ENCODE measurements around the gene SESN2.

The SESN2 gene

DNA sequence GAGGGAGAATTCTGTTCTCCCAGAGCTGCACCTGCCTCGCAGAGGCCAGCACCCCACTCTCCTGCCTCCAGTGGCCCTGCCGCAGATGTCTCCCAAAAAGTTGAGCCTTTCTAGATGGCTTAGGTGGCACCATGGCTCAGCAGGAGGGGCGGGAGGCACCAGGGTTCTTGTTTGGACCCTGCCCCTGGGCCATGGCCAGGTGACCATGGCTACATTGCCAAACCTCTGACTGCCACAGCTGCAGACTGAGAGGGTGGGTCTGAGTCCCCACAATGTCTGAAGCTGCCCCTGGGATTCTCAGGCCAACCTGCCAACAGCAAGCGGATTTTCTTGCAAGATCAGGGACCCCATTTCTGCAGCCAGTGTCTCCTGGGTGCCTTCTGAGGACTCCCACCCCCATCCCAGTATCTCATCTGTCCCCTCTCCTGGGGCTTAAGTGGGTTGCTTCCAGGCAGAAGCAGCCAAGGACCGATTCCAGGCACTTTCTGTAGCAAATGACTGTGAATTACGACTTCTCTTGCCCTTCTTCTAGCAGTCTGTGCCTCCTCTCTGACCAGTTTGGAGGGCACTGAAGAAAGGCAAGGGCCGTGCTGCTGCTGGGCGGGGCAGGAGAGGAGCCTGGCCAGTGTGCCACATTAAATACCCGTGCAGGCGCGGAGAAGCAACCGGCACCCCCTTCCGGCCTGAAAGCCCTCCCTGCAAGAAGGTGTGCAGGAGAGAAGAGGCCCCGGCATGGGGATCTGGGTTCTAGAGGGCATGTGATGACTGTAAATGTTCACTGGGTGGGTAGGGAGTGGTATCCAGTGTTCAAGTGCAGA, 22.5 kb downstream of the SESN2 start:
- H3K4me1 ChIP-seq (ENCODE audit: insufficient read depth, poor library complexity, severe bottlenecking), result no peaks in the 10 kb centered on the region
- H3K9me3 ChIP-seq (ENCODE audit: severe bottlenecking), result no peaks in the 10 kb centered on the region
- TF ChIP-seq, protein P1, sequence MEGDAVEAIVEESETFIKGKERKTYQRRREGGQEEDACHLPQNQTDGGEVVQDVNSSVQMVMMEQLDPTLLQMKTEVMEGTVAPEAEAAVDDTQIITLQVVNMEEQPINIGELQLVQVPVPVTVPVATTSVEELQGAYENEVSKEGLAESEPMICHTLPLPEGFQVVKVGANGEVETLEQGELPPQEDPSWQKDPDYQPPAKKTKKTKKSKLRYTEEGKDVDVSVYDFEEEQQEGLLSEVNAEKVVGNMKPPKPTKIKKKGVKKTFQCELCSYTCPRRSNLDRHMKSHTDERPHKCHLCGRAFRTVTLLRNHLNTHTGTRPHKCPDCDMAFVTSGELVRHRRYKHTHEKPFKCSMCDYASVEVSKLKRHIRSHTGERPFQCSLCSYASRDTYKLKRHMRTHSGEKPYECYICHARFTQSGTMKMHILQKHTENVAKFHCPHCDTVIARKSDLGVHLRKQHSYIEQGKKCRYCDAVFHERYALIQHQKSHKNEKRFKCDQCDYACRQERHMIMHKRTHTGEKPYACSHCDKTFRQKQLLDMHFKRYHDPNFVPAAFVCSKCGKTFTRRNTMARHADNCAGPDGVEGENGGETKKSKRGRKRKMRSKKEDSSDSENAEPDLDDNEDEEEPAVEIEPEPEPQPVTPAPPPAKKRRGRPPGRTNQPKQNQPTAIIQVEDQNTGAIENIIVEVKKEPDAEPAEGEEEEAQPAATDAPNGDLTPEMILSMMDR (IDR thresholded peaks at IDR 0.05; ENCODE audit: poor library complexity, severe bottlenecking), result no peak
- DNase-seq (ENCODE audit: low spot score) (no peak), ATAC-seq (ENCODE audit: low read depth) (no peak)
- no peak overlapping the region for H3K4me3 ChIP-seq (ENCODE audit: severe bottlenecking)
- no peaks in the 10 kb centered on the region for H3K27me3 ChIP-seq (ENCODE audit: insufficient read depth, poor library complexity, severe bottlenecking)
- no peak overlapping the region for H3K27ac ChIP-seq (ENCODE audit: poor library complexity, severe bottlenecking)
- H3K36me3 ChIP-seq (ENCODE audit: low read depth), result peaks cover 51% of the 10 kb centered on the region

DNA sequence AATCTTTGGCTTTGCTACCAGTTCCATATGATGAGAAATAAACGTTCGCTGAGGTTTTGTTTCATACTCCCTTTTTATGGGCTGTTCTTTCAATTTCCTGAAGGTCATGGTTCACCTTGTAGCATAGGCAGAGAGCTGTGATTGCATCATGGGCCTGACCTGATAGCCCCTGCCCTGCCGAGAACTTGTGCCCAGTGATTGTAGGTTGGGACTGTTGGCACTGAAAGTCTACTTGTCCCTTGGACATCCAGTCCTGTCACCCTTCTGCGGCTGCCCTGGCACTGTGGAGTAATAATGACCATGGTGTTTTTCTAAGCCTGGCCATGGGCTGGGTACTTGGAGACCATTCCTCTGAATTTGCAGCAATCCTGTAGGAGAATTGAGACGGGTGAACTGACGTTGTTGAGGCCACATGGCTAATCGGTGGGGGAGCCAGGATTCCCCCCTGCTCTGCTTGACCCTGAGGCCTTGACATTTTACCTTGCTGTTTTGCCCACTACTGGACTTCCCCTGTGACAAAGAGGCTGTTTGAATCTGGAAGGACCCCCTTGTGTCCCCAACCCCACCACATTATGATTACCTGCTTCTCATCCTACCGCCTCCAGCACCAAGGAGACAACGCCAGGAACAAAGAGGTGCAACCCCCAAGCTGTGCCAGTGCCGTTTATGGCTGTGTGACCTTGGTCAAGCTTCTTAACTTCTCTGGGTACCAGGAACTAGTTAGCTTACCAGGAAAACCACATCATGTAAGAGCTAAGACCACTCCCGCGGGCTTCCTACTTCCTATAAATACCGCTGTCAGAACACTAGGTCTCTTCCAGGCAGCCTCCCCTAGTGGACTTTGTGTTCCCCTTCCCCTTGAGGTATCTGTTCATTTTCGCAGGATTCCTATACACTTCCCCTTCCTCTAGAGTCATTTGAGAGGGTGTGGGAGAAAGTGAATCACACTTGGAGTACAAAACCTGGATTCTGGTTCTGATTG, 23.4 kb downstream of the SESN2 start:
- no peak for DNase-seq (ENCODE audit: low spot score)
- ATAC-seq (ENCODE audit: low read depth), result no peak

DNA sequence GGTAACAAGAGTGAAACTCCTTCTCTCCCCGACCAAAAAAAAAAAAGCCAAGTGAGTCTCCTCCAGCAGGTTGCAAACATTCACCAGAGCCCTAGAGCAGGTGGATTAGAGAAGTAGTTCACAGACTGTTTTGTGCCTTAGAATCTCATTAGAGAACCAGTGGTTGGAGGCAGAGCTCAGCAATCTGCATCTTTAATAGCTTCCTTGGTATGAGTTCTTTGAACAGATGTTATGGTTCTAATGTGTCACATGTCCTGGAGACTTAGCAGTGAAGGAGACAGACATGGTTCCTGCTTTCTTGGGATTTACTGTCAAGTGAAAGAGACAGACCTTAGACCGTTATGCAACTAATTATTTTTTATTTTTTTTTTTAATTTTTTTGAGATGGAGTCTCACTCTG, 26.8 kb downstream of the SESN2 start:
- H3K4me3 ChIP-seq (ENCODE audit: severe bottlenecking), result no peak overlapping the region
- H3K4me1 ChIP-seq (ENCODE audit: insufficient read depth, poor library complexity, severe bottlenecking), result no peaks in the 10 kb centered on the region
- DNase-seq (ENCODE audit: low spot score), result no peak
- ATAC-seq (ENCODE audit: low read depth), result no peak
- no peaks in the 10 kb centered on the region for H3K27me3 ChIP-seq (ENCODE audit: insufficient read depth, poor library complexity, severe bottlenecking)
- H3K36me3 ChIP-seq (ENCODE audit: low read depth), result peaks cover 8% of the 10 kb centered on the region
- H3K9me3 ChIP-seq (ENCODE audit: severe bottlenecking), result no peaks in the 10 kb centered on the region
- TF ChIP-seq, protein P1 (IDR thresholded peaks at IDR 0.05; ENCODE audit: poor library complexity, severe bottlenecking), result no peak
- no peak overlapping the region for H3K27ac ChIP-seq (ENCODE audit: poor library complexity, severe bottlenecking)

More for the DNA sequence above, 23.4 kb downstream of the SESN2 start:
- no peak overlapping the region for H3K27ac ChIP-seq (ENCODE audit: poor library complexity, severe bottlenecking)
- no peaks in the 10 kb centered on the region for H3K27me3 ChIP-seq (ENCODE audit: insufficient read depth, poor library complexity, severe bottlenecking)
- H3K9me3 ChIP-seq (ENCODE audit: severe bottlenecking), result no peaks in the 10 kb centered on the region
- H3K4me1 ChIP-seq (ENCODE audit: insufficient read depth, poor library complexity, severe bottlenecking), result no peaks in the 10 kb centered on the region
- TF ChIP-seq, protein P1 (IDR thresholded peaks at IDR 0.05; ENCODE audit: poor library complexity, severe bottlenecking), result no peak
- peaks cover 42% of the 10 kb centered on the region for H3K36me3 ChIP-seq (ENCODE audit: low read depth)
- H3K4me3 ChIP-seq (ENCODE audit: severe bottlenecking), result no peak overlapping the region

DNA sequence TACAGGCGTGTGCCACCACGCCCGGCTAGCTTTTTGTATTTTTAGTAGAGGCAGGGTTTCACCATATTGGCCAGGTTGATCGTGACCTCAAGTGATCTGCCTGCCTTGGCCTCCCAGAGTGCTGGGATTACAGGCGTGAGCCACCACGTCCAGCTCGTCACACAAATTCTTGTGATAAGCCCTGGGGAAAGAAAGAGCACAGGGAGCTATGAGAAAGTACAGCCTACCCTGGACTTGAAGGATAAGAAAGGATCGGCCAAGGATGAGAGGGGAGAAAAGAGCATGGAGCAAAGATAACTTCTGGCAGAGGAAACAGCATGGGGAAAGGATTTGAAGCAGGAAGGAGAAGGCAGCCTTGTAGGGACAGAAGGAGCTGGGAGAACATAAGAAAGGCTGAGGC, 29.2 kb downstream of the SESN2 start:
- no peak for DNase-seq (ENCODE audit: low spot score)
- no peak for ATAC-seq (ENCODE audit: low read depth)
- Histone ChIP-seq H3K36me3 (ENCODE audit: low read depth) (no peaks in the 10 kb centered on the region), H3K27ac (ENCODE audit: poor library complexity, severe bottlenecking) (no peak overlapping the region), H3K27me3 (ENCODE audit: insufficient read depth, poor library complexity, severe bottlenecking) (no peaks in the 10 kb centered on the region), H3K4me3 (ENCODE audit: severe bottlenecking) (no peak overlapping the region), H3K9me3 (ENCODE audit: severe bottlenecking) (no peaks in the 10 kb centered on the region), H3K4me1 (ENCODE audit: insufficient read depth, poor library complexity, severe bottlenecking) (no peaks in the 10 kb centered on the region)
- TF ChIP-seq, protein P1 (IDR thresholded peaks at IDR 0.05; ENCODE audit: poor library complexity, severe bottlenecking), result no peak

All from RWPE2 (cell line).